ENCODE measurements around the gene PARD3.

DNA sequence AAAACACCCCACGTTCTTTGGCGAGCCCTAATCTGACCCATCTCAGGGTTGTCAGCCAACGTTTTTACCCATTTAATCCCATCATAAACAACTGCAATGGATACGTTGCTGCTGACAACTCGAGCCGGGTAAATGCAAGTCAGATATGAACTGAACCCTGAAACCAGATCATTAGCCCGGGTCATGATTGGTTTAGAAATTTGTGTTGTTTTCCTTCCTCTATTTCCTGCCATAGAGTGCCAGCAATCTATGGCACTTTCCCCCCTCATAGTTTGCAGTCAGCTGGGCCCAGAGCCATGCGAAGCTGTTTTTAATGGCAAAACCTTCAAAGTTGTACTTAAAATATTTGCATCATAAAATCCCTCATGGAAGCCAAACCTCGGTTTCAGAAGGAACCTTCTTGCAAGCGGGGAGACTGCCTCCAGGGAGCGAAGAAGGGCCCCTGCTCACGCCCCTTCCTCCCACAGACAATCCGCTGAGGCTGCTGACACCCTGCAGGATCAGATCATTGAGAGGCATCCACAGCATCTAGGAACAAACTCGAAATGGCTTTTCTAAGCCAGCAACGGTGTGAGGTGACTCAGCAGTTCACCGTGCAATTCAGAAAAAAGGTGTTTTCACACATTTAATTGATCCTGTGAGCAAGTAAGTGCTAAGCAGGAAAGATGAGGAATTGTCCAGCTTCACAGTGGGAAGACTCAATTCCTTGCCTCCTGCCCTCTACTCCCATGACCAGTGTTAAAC lies 710.1 kb downstream of the PARD3 start:
- TF ChIP-seq POLR2A (IDR thresholded peaks at IDR 0.05) = no peak
- TF ChIP-seq POLR2AphosphoS5 (IDR thresholded peaks at IDR 0.05) = no peak
- TF ChIP-seq, protein P1, sequence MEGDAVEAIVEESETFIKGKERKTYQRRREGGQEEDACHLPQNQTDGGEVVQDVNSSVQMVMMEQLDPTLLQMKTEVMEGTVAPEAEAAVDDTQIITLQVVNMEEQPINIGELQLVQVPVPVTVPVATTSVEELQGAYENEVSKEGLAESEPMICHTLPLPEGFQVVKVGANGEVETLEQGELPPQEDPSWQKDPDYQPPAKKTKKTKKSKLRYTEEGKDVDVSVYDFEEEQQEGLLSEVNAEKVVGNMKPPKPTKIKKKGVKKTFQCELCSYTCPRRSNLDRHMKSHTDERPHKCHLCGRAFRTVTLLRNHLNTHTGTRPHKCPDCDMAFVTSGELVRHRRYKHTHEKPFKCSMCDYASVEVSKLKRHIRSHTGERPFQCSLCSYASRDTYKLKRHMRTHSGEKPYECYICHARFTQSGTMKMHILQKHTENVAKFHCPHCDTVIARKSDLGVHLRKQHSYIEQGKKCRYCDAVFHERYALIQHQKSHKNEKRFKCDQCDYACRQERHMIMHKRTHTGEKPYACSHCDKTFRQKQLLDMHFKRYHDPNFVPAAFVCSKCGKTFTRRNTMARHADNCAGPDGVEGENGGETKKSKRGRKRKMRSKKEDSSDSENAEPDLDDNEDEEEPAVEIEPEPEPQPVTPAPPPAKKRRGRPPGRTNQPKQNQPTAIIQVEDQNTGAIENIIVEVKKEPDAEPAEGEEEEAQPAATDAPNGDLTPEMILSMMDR (IDR thresholded peaks at IDR 0.05) = no peak
- TF ChIP-seq EP300 (IDR thresholded peaks at IDR 0.05) = no peak
